Measurements from ENCODE around the gene SLC2A1.

Gene SLC2A1

GRCh38 chr1:42951588-42951987 is 7.1 kb downstream of the SLC2A1 start:
- Histone ChIP-seq H3K36me3 (ENCODE audit: low read depth) (peaks cover 93% of the 10 kb centered on the region), H3K9me3 (ENCODE audit: severe bottlenecking) (no peaks in the 10 kb centered on the region), H3K4me3 (ENCODE audit: severe bottlenecking) (no peak overlapping the region), H3K4me1 (ENCODE audit: insufficient read depth, poor library complexity, severe bottlenecking) (peaks cover 89% of the 10 kb centered on the region), H3K27me3 (ENCODE audit: insufficient read depth, poor library complexity, severe bottlenecking) (no peaks in the 10 kb centered on the region), H3K27ac (ENCODE audit: poor library complexity, severe bottlenecking) (peak overlapping the region; percentile 99)
- ATAC-seq (ENCODE audit: low read depth): no peak
- no peak for TF ChIP-seq CTCF (IDR thresholded peaks at IDR 0.05; ENCODE audit: poor library complexity, severe bottlenecking)
- DNase-seq (ENCODE audit: low spot score): no peak

DNA sequence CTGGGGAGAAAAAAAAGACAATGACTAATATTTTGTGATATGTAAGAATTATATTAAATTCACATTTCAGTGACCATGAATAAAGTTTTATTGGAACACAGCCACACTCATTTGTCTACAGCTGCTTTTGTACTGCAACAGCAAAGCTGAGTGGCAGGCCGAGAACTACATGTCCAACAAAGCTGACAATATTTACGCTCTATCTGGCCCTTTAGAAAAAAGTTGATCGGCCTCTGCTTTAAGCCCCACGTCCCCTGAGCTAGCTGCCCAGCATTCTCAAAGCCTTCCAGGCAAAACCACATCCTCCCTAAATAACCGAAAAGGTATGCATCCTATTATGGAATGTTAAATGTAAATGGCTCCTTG is 8.6 kb downstream of the SLC2A1 start:
- Histone ChIP-seq H3K27ac (ENCODE audit: poor library complexity, severe bottlenecking) (peak overlapping the region; percentile 99), H3K4me1 (ENCODE audit: insufficient read depth, poor library complexity, severe bottlenecking) (peaks cover 93% of the 10 kb centered on the region), H3K36me3 (ENCODE audit: low read depth) (peaks cover 88% of the 10 kb centered on the region), H3K27me3 (ENCODE audit: insufficient read depth, poor library complexity, severe bottlenecking) (no peaks in the 10 kb centered on the region), H3K4me3 (ENCODE audit: severe bottlenecking) (no peak overlapping the region), H3K9me3 (ENCODE audit: severe bottlenecking) (no peaks in the 10 kb centered on the region)
- DNase-seq (ENCODE audit: low spot score) (no peak), ATAC-seq (ENCODE audit: low read depth) (peak; percentile 52)
- no peak for TF ChIP-seq CTCF (IDR thresholded peaks at IDR 0.05; ENCODE audit: poor library complexity, severe bottlenecking)

- no peaks in the 10 kb centered on the region for H3K27me3 ChIP-seq (ENCODE audit: insufficient read depth, poor library complexity, severe bottlenecking)
- no peaks in the 10 kb centered on the region for H3K9me3 ChIP-seq (ENCODE audit: severe bottlenecking)
- H3K36me3 ChIP-seq (ENCODE audit: low read depth): peaks cover 88% of the 10 kb centered on the region
- no peak for TF ChIP-seq CTCF (IDR thresholded peaks at IDR 0.05; ENCODE audit: poor library complexity, severe bottlenecking)
- DNase-seq (ENCODE audit: low spot score) (no peak), ATAC-seq (ENCODE audit: low read depth) (no peak)
- H3K27ac ChIP-seq (ENCODE audit: poor library complexity, severe bottlenecking): peak overlapping the region; percentile 99
- no peak overlapping the region for H3K4me3 ChIP-seq (ENCODE audit: severe bottlenecking)
- peaks cover 93% of the 10 kb centered on the region for H3K4me1 ChIP-seq (ENCODE audit: insufficient read depth, poor library complexity, severe bottlenecking)
Measured at GRCh38 chr1:42949312-42950115, 9.2 kb downstream of the SLC2A1 start.

- ATAC-seq (ENCODE audit: low read depth): no peak
- H3K27me3 ChIP-seq (ENCODE audit: insufficient read depth, poor library complexity, severe bottlenecking): no peaks in the 10 kb centered on the region
- no peaks in the 10 kb centered on the region for H3K9me3 ChIP-seq (ENCODE audit: severe bottlenecking)
- H3K27ac ChIP-seq (ENCODE audit: poor library complexity, severe bottlenecking): peak overlapping the region; percentile 99
- no peak for DNase-seq (ENCODE audit: low spot score)
- TF ChIP-seq CTCF (IDR thresholded peaks at IDR 0.05; ENCODE audit: poor library complexity, severe bottlenecking): no peak
- H3K4me3 ChIP-seq (ENCODE audit: severe bottlenecking): no peak overlapping the region
- H3K36me3 ChIP-seq (ENCODE audit: low read depth): peaks cover 79% of the 10 kb centered on the region
- peaks cover 92% of the 10 kb centered on the region for H3K4me1 ChIP-seq (ENCODE audit: insufficient read depth, poor library complexity, severe bottlenecking)
Measured at GRCh38 chr1:42947965-42948732, 10.5 kb downstream of the SLC2A1 start.

Data from RWPE2 (cell line).